ENCODE results near the gene RPTOR. TPM values are rescaled to one million over a fixed set of nuclear protein-coding genes. Genes with fewer than 3 reads are reported as not detected.
A peak's percentile ranks its signal among the peaks of the same experiment; 100 is the strongest.

The RPTOR gene
- total RNA-seq, 3 donors from 2014 or later (not counting 1 experiment from before 2014, with no cell fraction given): 49.2 to 63.6 (median 55.4) TPM

GRCh38 chr17:80604009-80604669 is 59.5 kb downstream of the RPTOR start:
- no peaks in the 10 kb centered on the region for H3K36me3 ChIP-seq (ENCODE audit: control insufficient read depth, insufficient read depth, low read length)
- Mint-ChIP-seq H3K27me3 (ENCODE audit: low read depth in 2 of 2) (no peaks in the 10 kb centered on the region), H3K4me1 (peaks cover 38 to 51% of the 10 kb centered on the region in 2 donors), H3K36me3 (no peaks in the 10 kb centered on the region), H3K4me3 (no peak overlapping the region), H3K27ac (peak overlapping the region in 1 of 2 donors; percentile 23), H3K9me3 (no peaks in the 10 kb centered on the region)
- H3K27ac ChIP-seq (ENCODE audit: low read length): no peak overlapping the region
- DNase-seq (no peak), ATAC-seq (no peak)
- TF ChIP-seq, protein P1, sequence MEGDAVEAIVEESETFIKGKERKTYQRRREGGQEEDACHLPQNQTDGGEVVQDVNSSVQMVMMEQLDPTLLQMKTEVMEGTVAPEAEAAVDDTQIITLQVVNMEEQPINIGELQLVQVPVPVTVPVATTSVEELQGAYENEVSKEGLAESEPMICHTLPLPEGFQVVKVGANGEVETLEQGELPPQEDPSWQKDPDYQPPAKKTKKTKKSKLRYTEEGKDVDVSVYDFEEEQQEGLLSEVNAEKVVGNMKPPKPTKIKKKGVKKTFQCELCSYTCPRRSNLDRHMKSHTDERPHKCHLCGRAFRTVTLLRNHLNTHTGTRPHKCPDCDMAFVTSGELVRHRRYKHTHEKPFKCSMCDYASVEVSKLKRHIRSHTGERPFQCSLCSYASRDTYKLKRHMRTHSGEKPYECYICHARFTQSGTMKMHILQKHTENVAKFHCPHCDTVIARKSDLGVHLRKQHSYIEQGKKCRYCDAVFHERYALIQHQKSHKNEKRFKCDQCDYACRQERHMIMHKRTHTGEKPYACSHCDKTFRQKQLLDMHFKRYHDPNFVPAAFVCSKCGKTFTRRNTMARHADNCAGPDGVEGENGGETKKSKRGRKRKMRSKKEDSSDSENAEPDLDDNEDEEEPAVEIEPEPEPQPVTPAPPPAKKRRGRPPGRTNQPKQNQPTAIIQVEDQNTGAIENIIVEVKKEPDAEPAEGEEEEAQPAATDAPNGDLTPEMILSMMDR (IDR thresholded peaks at IDR 0.05): no peak
- no peak overlapping the region for H3K4me3 ChIP-seq (ENCODE audit: low read length)
- no peaks in the 10 kb centered on the region for H3K9me3 ChIP-seq (ENCODE audit: control insufficient read depth, insufficient read depth, low read length)
- intact Hi-C loops (cut with micrococcal nuclease): no loop called here
- peaks cover 16% of the 10 kb centered on the region for H3K4me1 ChIP-seq (ENCODE audit: control insufficient read depth, insufficient read depth, low read length)
- no peaks in the 10 kb centered on the region for H3K27me3 ChIP-seq (ENCODE audit: control insufficient read depth, insufficient read depth, low read length)
- 96% methylated on average over 4 of the region's 5 CpGs for WGBS (ENCODE audit: insufficient coverage)

DNA sequence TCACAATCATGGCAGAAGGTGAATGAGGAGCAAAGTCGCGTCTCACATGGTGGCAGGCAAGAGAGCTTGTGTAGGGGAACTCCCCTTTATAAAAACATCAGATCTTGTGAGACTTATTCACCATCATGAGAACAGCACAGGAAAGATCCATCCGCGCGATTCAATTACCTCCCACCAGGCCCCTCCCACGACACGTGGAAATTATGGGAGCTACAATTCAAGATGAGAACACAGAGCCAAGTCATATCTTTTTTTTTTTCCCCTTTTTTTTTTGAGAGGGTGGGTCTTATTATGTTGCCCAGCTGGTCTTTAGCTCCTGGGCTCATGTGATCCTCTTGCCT is 60.0 kb downstream of the RPTOR start:
- intact Hi-C loops (cut with micrococcal nuclease): no loop called here
- Histone ChIP-seq H3K27ac (ENCODE audit: low read length) (no peak overlapping the region), H3K4me1 (ENCODE audit: control insufficient read depth, insufficient read depth, low read length) (peaks cover 11% of the 10 kb centered on the region), H3K36me3 (ENCODE audit: control insufficient read depth, insufficient read depth, low read length) (no peaks in the 10 kb centered on the region), H3K4me3 (ENCODE audit: low read length) (no peak overlapping the region), H3K27me3 (ENCODE audit: control insufficient read depth, insufficient read depth, low read length) (no peaks in the 10 kb centered on the region), H3K9me3 (ENCODE audit: control insufficient read depth, insufficient read depth, low read length) (no peaks in the 10 kb centered on the region)
- TF ChIP-seq, protein P1 (IDR thresholded peaks at IDR 0.05): no peak
- peaks cover 33 to 50% of the 10 kb centered on the region in 2 donors for H3K4me1 Mint-ChIP-seq
- H3K36me3 Mint-ChIP-seq: no peaks in the 10 kb centered on the region
- H3K4me3 Mint-ChIP-seq: no peak overlapping the region
- DNase-seq (no peak), ATAC-seq (no peak)
- no peaks in the 10 kb centered on the region for H3K27me3 Mint-ChIP-seq (ENCODE audit: low read depth in 2 of 2)
- H3K9me3 Mint-ChIP-seq: no peaks in the 10 kb centered on the region
- H3K27ac Mint-ChIP-seq: peak overlapping the region in 1 of 2 donors; percentile 23
- 97% methylated on average over 5 of the region's 7 CpGs for WGBS (ENCODE audit: insufficient coverage)

DNA sequence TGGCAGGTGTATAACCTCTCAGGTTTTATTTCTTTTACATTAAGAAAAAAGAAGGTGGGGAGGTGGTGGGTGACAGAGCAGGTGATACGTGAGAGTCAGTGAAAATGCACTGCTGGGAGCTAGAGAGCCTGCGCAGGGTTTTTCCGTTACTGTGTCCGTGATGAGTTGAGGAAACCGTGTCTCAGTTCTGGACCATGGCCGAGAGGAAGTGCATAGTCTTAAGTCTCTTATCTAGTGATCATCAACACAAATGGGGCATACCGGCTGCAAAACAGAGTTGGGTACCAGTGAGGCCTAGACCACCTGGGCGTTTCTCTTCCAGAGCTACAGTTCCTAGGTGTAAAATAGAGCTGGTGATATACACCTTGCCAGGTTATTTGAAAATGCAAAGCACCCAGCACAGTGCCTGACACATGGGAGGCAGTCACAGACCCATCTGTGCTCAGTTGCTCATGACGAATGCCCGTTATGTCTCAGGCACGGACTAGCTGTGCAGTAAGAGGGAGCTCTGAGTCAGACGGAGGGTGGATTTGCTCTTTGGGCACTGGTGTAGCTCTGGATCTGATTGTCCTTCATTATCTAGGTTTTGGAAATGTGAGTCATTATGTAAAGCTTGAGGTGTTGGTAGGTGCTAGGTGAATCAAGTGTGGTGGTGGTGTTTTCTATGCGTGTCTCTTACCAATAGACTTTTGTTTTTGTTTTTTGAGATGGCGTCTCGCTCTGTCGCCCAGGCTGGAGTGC is 60.9 kb downstream of the RPTOR start:
- Histone ChIP-seq H3K27me3 (ENCODE audit: control insufficient read depth, insufficient read depth, low read length) (no peaks in the 10 kb centered on the region), H3K36me3 (ENCODE audit: control insufficient read depth, insufficient read depth, low read length) (no peaks in the 10 kb centered on the region), H3K4me3 (ENCODE audit: low read length) (no peak overlapping the region), H3K9me3 (ENCODE audit: control insufficient read depth, insufficient read depth, low read length) (no peaks in the 10 kb centered on the region), H3K27ac (ENCODE audit: low read length) (no peak overlapping the region), H3K4me1 (ENCODE audit: control insufficient read depth, insufficient read depth, low read length) (peaks cover 7% of the 10 kb centered on the region)
- DNase-seq (peak in 1 of 2 donors; percentile 45), ATAC-seq (no peak)
- H3K27me3 Mint-ChIP-seq (ENCODE audit: low read depth in 2 of 2): no peaks in the 10 kb centered on the region
- no peaks in the 10 kb centered on the region for H3K9me3 Mint-ChIP-seq
- WGBS (ENCODE audit: insufficient coverage): 80% methylated on average over 16 of the region's 16 CpGs
- H3K27ac Mint-ChIP-seq: peak overlapping the region in 1 of 2 donors; percentile 23
- peaks cover 30 to 48% of the 10 kb centered on the region in 2 donors for H3K4me1 Mint-ChIP-seq
- no peak overlapping the region for H3K4me3 Mint-ChIP-seq
- intact Hi-C loops (cut with micrococcal nuclease): no loop called here
- TF ChIP-seq, protein P1 (IDR thresholded peaks at IDR 0.05): no peak
- H3K36me3 Mint-ChIP-seq: no peaks in the 10 kb centered on the region
